ENCODE measurements around the gene SDHAF3. TPM values are rescaled to one million over a fixed set of nuclear protein-coding genes. Genes with fewer than 3 reads are reported as not detected.

SDHAF3 gene
- total and polyA plus RNA-seq, 2 donors (not counting 3 experiments of a cell fraction or from before 2014, with no cell fraction given), result 1.7 to 5.2 TPM

- Histone ChIP-seq H4K20me1 (replicated peaks; ENCODE audit: control insufficient read depth, extremely low read depth, insufficient read depth, low read length) (no peaks in the 10 kb centered on the region), H3K4me3 (replicated peaks in 1 of 3; ENCODE audit: insufficient read depth in 1 of 3, low read depth in 1 of 3, low read length in 3 of 3) (no peak overlapping the region), H2AFZ (ENCODE audit: low read depth, low read length) (no peak overlapping the region), H3K27me3 (ENCODE audit: control insufficient read depth in 2 of 2, insufficient read depth in 2 of 2, low read length in 2 of 2) (no peaks in the 10 kb centered on the region), H3K4me1 (ENCODE audit: control insufficient read depth, extremely low read depth, insufficient read depth, low read length) (no peaks in the 10 kb centered on the region), H3K27ac (ENCODE audit: insufficient read depth, low read depth, low read length) (no peak overlapping the region), H3K9ac (replicated peaks; ENCODE audit: extremely low read depth, insufficient read depth, low read length) (no peak overlapping the region), H3K4me2 (ENCODE audit: insufficient read depth, low read length) (no peak overlapping the region), H3K79me2 (ENCODE audit: control insufficient read depth, insufficient read depth, low read length) (no peaks in the 10 kb centered on the region), H3K36me3 (ENCODE audit: control insufficient read depth in 2 of 2, extremely low read depth in 1 of 2, insufficient read depth in 2 of 2, low read length in 2 of 2) (no peaks in the 10 kb centered on the region), H3K9me1 (replicated peaks; ENCODE audit: control insufficient read depth, extremely low read depth, insufficient read depth, low read length) (no peaks in the 10 kb centered on the region), H3K9me3 (replicated peaks; ENCODE audit: control insufficient read depth, insufficient read depth, low read length) (no peaks in the 10 kb centered on the region)
- dilution Hi-C loops (cut with MboI; ENCODE audit: extremely low pct_ligation_motif_present, low sequenced_read_pairs) (no loop called here), intact Hi-C loops (cut with micrococcal nuclease) (no loop called here)
- ChIA-PET POLR2A (no interaction called here), CTCF (no interaction called here)
- no peak for FAIRE-seq
- BruUV-seq (replicated peaks), result no TSS peak
- no peak for TF ChIP-seq EZH2 (IDR thresholded peaks at IDR 0.05; ENCODE audit: borderline replicate concordance, low read depth, low read length, severe bottlenecking)
- TF ChIP-seq MYC (IDR thresholded peaks at IDR 0.05; ENCODE audit: low read depth, low read length), result no peak
- TF ChIP-seq JUN (IDR thresholded peaks at IDR 0.05; ENCODE audit: borderline replicate concordance, insufficient read depth, insufficient read length, low read depth), result no peak
- TF ChIP-seq GATA2 (IDR thresholded peaks at IDR 0.05; ENCODE audit: insufficient read depth, insufficient read length, low read depth, low read length), result no peak
- no peak for TF ChIP-seq POLR2A (IDR thresholded peaks at IDR 0.05; ENCODE audit: low read depth, low read length)
- TF ChIP-seq CTCF (IDR thresholded peaks at IDR 0.05; ENCODE audit: extremely low read depth in 1 of 2, insufficient read depth in 1 of 2, low read depth in 1 of 2, low read length in 2 of 2), result no peak
- TF ChIP-seq FOS (IDR thresholded peaks at IDR 0.05; ENCODE audit: borderline replicate concordance, insufficient read depth, low read length), result no peak
- TF ChIP-seq POLR2AphosphoS5 (IDR thresholded peaks at IDR 0.05; ENCODE audit: insufficient read depth, low read depth, low read length), result no peak
- TF ChIP-seq MAX (IDR thresholded peaks at IDR 0.05; ENCODE audit: insufficient read depth, insufficient read length), result no peak
- no peak for DNase-seq (ENCODE audit: low read depth, low spot score)
These were observed 86.5 kb downstream of the SDHAF3 start for GRCh38 chr7:97203957-97204356.

Measured in endothelial cell of umbilical vein (primary cell).